Esophagus squamous epithelium (tissue), 5 donors: ENCODE data around the gene ISOC2. TPM values are rescaled to one million over a fixed set of nuclear protein-coding genes. Genes with fewer than 3 reads are reported as not detected.
"Not testable (repeated sequence)": the region's sequence is repeated elsewhere in the genome, so short reads cannot be mapped to it uniquely, and the experiment has no call there.

Experiments used
- DNase-seq: peaks from one replicate; lab custom pipeline; 2025; lab: John Stamatoyannopoulos, UW
- H3K27ac ChIP-seq, 4 donors: fragments of 200-600 bp; sonication (generic); one replicate each; pipeline ENCODE4 v1.5.1; 2016 to 2019; ENCODE audit warnings: mild to moderate bottlenecking in 1 of 4
- H3K27me3 ChIP-seq, 4 donors: fragments of 200-600 bp; sonication (generic); 1 replicate in 3 of 4; 2 replicates in 1 of 4; pipeline versions ENCODE4 v1.5.1 to v1.6.0; 2017 to 2021; ENCODE audit warnings: antibody characterized with exemption in 1 of 4
- H3K36me3 ChIP-seq, 3 donors: fragments of 200-600 bp; sonication (generic); one replicate each; pipeline ENCODE4 v1.5.1; 2016 to 2019
- H3K4me1 ChIP-seq, 3 donors: fragments of 200-600 bp; sonication (generic); one replicate each; pipeline ENCODE4 v1.5.1; 2017 to 2019
- H3K4me3 ChIP-seq, 4 donors: fragments of 200-600 bp; sonication (generic); 1 replicate in 3 of 4; 2 replicates in 1 of 4; pipeline ENCODE4 v1.5.1; 2016 to 2019; ENCODE audit warnings: mild to moderate bottlenecking in 2 of 4, moderate library complexity in 1 of 4
- H3K9me3 ChIP-seq, 3 donors: fragments of 200-600 bp; sonication (generic); one replicate each; pipeline ENCODE4 v1.5.1; 2016 to 2019
- CTCF ChIP-seq, 6 experiments: fragments of 450-650 bp in 4 of 6; fragments of 200-600 bp in 2 of 6; sonication (generic) in 2 of 6; IDR thresholded peaks; one replicate each; pipeline ENCODE4 v1.5.1; 2016 to 2019; ENCODE audit warnings: antibody characterized with exemption in 6 of 6, mild to moderate bottlenecking in 4 of 6, moderate library complexity in 4 of 6
- POLR2A ChIP-seq, 4 donors: fragments of 450-650 bp; IDR thresholded peaks; one replicate each; pipeline ENCODE4 v1.6.1; 2017; ENCODE audit warnings: antibody characterized with exemption in 4 of 4, mild to moderate bottlenecking in 4 of 4, moderate library complexity in 3 of 4
- WGBS, 2 donors: methylation state at CpG; one replicate each; pipeline ENCODE4 v1.1.5; 2018; 5-methylcytosine and 5-hydroxymethylcytosine counted together
- intact Hi-C: fragments of 100-400 bp; cut with DNase I; formaldehyde crosslinking; loops from one replicate; pipeline ENCODE4 v1.15.0; 2022
- total RNA-seq, 4 donors: library from RNA; depleted of rRNA; stranded (reverse); fragments of >200 nt; gene quantifications; one replicate each; pipeline ENCODE4 v1.1.0, GENCODE V29; 2016
- donor health status: DM: yes; HTN: yes; CAD: no.

ISOC2 gene
- total RNA-seq, 4 donors from 2014 or later: 60.5 to 98.1 (median 78.7) TPM

DNA sequence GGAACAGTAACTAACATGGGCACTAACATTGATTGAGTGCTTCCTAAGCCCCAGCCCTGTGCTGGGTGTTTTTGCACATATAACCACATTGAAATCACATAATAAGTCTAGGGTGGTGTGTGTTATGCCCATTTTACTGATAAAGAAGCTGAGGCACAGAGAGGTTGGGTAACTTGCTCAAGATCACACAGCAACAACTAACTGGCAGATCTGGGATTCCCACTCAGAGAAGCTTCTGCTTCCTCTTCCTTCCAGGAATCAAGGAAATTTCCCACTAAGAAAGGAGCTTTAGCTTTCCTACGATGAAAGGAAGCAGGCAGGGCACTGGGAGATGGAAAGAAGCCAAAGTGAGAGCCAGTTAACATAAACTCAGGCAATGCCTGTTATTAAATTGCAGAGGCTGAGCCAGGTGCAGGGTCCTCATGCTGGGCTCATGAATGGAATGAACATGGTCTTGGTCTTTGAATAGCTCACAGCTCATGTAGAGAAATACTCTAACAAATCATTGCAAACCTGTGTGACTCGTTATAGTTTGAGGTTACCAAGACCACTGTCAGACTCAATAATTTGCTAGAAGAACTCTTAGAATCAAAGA, 36.9 kb upstream of the ISOC2 start:
- intact Hi-C loops: no loop called here
- 50 to 75% methylated on average over 1 of the region's 2 CpGs for WGBS, 2 donors
- no peak for TF ChIP-seq CTCF (IDR thresholded peaks at IDR 0.05)
- TF ChIP-seq POLR2A (IDR thresholded peaks at IDR 0.05): no peak

DNA sequence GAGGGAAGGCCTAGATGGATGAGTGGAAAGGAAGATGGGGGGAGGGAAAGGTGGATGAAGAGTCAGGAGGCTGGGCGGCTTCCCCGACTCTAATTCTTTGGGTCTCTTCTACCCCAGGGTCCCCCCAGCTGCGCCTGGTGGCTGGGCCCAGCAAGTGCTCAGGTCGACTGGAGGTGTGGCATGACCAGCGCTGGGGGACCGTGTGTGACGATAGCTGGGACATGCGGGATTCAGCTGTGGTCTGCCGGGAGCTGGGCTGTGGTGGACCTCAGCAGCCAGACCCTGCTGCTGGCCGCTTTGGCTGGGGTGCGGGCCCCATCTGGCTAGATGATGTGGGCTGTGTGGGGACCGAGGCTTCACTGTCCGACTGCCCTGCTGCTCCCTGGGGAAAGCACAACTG, 36.3 kb upstream of the ISOC2 start:
- H3K36me3 ChIP-seq: peaks cover 0 to 5% (median 0%) of the 10 kb centered on the region in 3 donors
- no peak overlapping the region for H3K27ac ChIP-seq
- TF ChIP-seq CTCF (IDR thresholded peaks at IDR 0.05) (no peak), POLR2A (IDR thresholded peaks at IDR 0.05) (no peak)
- no peak for DNase-seq
- no peaks in the 10 kb centered on the region for H3K9me3 ChIP-seq
- intact Hi-C loops: no loop called here
- WGBS, 2 donors: 63 to 81% methylated on average over 4 to 13 of the region's 13 CpGs
- no peak overlapping the region for H3K4me3 ChIP-seq
- H3K4me1 ChIP-seq: peaks cover 0 to 21% (median 3%) of the 10 kb centered on the region in 3 donors
- peaks cover 0 to 21% (median 0%) of the 10 kb centered on the region in 4 donors for H3K27me3 ChIP-seq

More for the DNA sequence above, 36.9 kb upstream of the ISOC2 start:
- Histone ChIP-seq H3K9me3 (no peaks in the 10 kb centered on the region), H3K27ac (no peak overlapping the region), H3K4me3 (no peak overlapping the region), H3K4me1 (peaks cover 1 to 18% (median 3%) of the 10 kb centered on the region in 3 donors), H3K36me3 (peaks cover 0 to 5% (median 0%) of the 10 kb centered on the region in 3 donors), H3K27me3 (peaks cover 0 to 15% (median 0%) of the 10 kb centered on the region in 4 donors)
- no peak for DNase-seq

- H3K9me3 ChIP-seq, DNase-seq, H3K27ac ChIP-seq, H3K4me3 ChIP-seq, intact Hi-C loops, H3K36me3 ChIP-seq: not testable (repeated sequence)
- peaks cover 0 to 24% (median 0%) of the 10 kb centered on the region in 4 donors for H3K27me3 ChIP-seq
- peaks cover 4 to 31% (median 11%) of the 10 kb centered on the region in 3 donors for H3K4me1 ChIP-seq
- 73 to 83% methylated on average over 10 of the region's 10 CpGs for WGBS, 2 donors
Measured at GRCh38 chr19:55496820-55497219, 35.4 kb upstream of the ISOC2 start.

DNA sequence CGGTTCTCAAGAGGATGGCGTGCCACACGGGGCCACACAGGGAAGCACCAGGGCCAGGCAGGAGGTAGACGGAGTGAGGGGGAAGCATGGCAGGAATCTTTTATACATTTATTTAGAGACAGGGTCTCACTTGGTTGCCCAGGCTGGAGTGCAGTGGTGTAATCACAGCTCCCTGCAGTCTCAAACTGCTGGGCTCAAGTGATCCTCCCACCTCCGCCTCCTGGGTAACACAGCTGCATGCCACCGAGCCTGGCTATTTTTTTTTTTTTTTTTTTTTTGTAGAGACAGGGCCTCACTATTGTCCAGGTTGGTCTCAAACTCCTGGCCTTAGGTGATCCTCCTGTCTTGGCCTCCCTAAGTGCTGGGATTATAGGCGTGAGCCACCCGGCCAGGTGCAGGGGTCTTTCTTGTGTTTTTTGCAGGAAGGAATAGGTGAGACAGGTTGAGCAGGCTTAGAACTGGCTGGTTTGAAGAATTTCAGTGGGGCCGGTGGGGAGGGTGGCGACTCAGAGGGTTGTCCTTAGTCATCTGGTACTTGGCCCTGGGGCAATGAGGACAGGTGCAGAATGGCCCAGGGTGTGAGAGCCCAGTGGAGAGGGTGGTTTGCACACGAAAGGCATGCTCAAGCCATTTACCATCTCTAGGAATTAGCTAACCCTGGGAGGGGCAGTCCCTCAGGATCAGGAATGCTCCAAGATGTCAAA, 34.4 kb upstream of the ISOC2 start:
- TF ChIP-seq POLR2A (IDR thresholded peaks at IDR 0.05): no peak
- no peak for TF ChIP-seq CTCF (IDR thresholded peaks at IDR 0.05)
- H3K36me3 ChIP-seq: no peaks in the 10 kb centered on the region
- peaks cover 0 to 32% (median 0%) of the 10 kb centered on the region in 4 donors for H3K27me3 ChIP-seq
- intact Hi-C loops: no loop called here
- H3K4me3 ChIP-seq: no peak overlapping the region
- H3K9me3 ChIP-seq: no peaks in the 10 kb centered on the region
- H3K4me1 ChIP-seq: peaks cover 10 to 41% (median 16%) of the 10 kb centered on the region in 3 donors
- no peak for DNase-seq
- H3K27ac ChIP-seq: no peak overlapping the region
- 53 to 62% methylated on average over 4 to 8 of the region's 11 CpGs for WGBS, 2 donors

GRCh38 chr19:55494172-55494761, 32.8 kb upstream of the ISOC2 start:
- Histone ChIP-seq H3K27ac (peak overlapping the region; percentile 42 to 74 (median 58)), H3K27me3 (peaks cover 0 to 39% (median 0%) of the 10 kb centered on the region in 4 donors), H3K36me3 (no peaks in the 10 kb centered on the region), H3K4me1 (peaks cover 12 to 47% (median 16%) of the 10 kb centered on the region in 3 donors), H3K9me3 (no peaks in the 10 kb centered on the region), H3K4me3 (peak overlapping the region in 3 of 4 donors; percentile 15 to 48 (median 22))
- intact Hi-C loops: no loop called here
- TF ChIP-seq CTCF (IDR thresholded peaks at IDR 0.05) (no peak), POLR2A (IDR thresholded peaks at IDR 0.05) (no peak)
- DNase-seq: no peak
- WGBS, 2 donors: 53 to 59% methylated on average over 7 to 10 of the region's 22 CpGs
